ENCODE measurements around the gene PDPR. TPM values are rescaled to one million over a fixed set of nuclear protein-coding genes. Genes with fewer than 3 reads are reported as not detected.
"Not testable (repeated sequence)": the region's sequence is repeated elsewhere in the genome, so short reads cannot be mapped to it uniquely, and the experiment has no call there.

Gene PDPR
- total and polyA plus RNA-seq, 2 of the 8 experiments (the other 6 are each of a cell fraction or from before 2014, with no cell fraction given) = 40.2 to 43.1 TPM

- H2BK5ac ChIP-seq (ENCODE audit: low read depth, low read length); H3K27me3 ChIP-seq (replicated peaks in 1 of 4; ENCODE audit: control insufficient read depth in 3 of 4, extremely low read depth in 1 of 4, insufficient read depth in 3 of 4, low read length in 3 of 4); H3K18ac ChIP-seq (ENCODE audit: extremely low read depth, low read length); H3K27ac ChIP-seq (ENCODE audit: low read depth, low read length); H3K23ac ChIP-seq (ENCODE audit: insufficient read length); H2AFZ ChIP-seq (ENCODE audit: low read length); FAIRE-seq; H2BK15ac ChIP-seq (ENCODE audit: low read length); H2BK12ac ChIP-seq (ENCODE audit: low read depth, low read length); H3K4me3 ChIP-seq (ENCODE audit: extremely low read depth in 1 of 4, insufficient read depth in 2 of 4, low read depth in 3 of 4, low read length in 4 of 4); H4K8ac ChIP-seq (ENCODE audit: extremely low read depth, insufficient read depth, low read length); H4K91ac ChIP-seq (replicated peaks; ENCODE audit: insufficient read length, low read length); H3K4me2 ChIP-seq (ENCODE audit: insufficient read depth in 1 of 2, low read depth in 2 of 2, low read length in 2 of 2); H3K79me2 ChIP-seq (ENCODE audit: control insufficient read depth in 1 of 2, insufficient read depth in 2 of 2, low read length in 2 of 2); CTCF ChIA-PET (ENCODE audit: partially characterized antibody); H3K4ac ChIP-seq (replicated peaks; ENCODE audit: insufficient read length, low read depth, low read length); H3K79me1 ChIP-seq (ENCODE audit: low read depth, low read length); POLR2A ChIA-PET (ENCODE audit: partially characterized antibody); H3K9me3 ChIP-seq (ENCODE audit: insufficient read depth in 2 of 2, low read depth in 1 of 2, low read length in 1 of 2); H3K4me1 ChIP-seq (replicated peaks in 1 of 4; ENCODE audit: control insufficient read depth in 3 of 4, insufficient read depth in 4 of 4, low read length in 3 of 4); H2BK120ac ChIP-seq (replicated peaks; ENCODE audit: low read depth, low read length); H3K23me2 ChIP-seq (ENCODE audit: low read depth, low read length); H3K56ac ChIP-seq (replicated peaks; ENCODE audit: insufficient read length, low read depth, low read length); H2AK5ac ChIP-seq (ENCODE audit: low read depth, low read length); H3K9ac ChIP-seq (replicated peaks in 1 of 4; ENCODE audit: extremely low read depth in 1 of 4, low read depth in 3 of 4, low read length in 3 of 4); H2BK20ac ChIP-seq (ENCODE audit: low read length); H4K20me1 ChIP-seq (replicated peaks in 1 of 2; ENCODE audit: control insufficient read depth in 1 of 2, insufficient read depth in 2 of 2, low read length in 2 of 2); DNase-seq (ENCODE audit: low read depth in 1 of 2, low spot score in 2 of 2); H4K5ac ChIP-seq (ENCODE audit: insufficient read length, low read depth, low read length); H3K36me3 ChIP-seq (ENCODE audit: control insufficient read depth in 2 of 4, insufficient read depth in 4 of 4, low read length in 3 of 4); H3K14ac ChIP-seq (ENCODE audit: insufficient read length): not testable (repeated sequence)
- WGBS, 2 experiments (ENCODE audit: extremely low coverage in 1 of 2, insufficient coverage in 1 of 2, insufficient read length in 1 of 2, insufficient replicate concordance in 2 of 2, low coverage in 1 of 2, low lambda C conversion rate in 2 of 2, missing lambda C conversion rate in 1 of 2) = 85% methylated on average over 9 of the region's 9 CpGs; no CpG with 5 or more reads in 1 of the 2 experiments
Measured at GRCh38 chr16:70198230-70198629, 84.1 kb downstream of the PDPR start.

GRCh38 chr16:70198666-70199065 is 84.5 kb downstream of the PDPR start:
- H3K14ac ChIP-seq (ENCODE audit: insufficient read length); H3K18ac ChIP-seq (ENCODE audit: extremely low read depth, low read length); H3K27ac ChIP-seq (ENCODE audit: low read depth, low read length); CTCF ChIA-PET (ENCODE audit: partially characterized antibody); H4K91ac ChIP-seq (replicated peaks; ENCODE audit: insufficient read length, low read length); H3K56ac ChIP-seq (replicated peaks; ENCODE audit: insufficient read length, low read depth, low read length); POLR2A ChIA-PET (ENCODE audit: partially characterized antibody); H3K4ac ChIP-seq (replicated peaks; ENCODE audit: insufficient read length, low read depth, low read length); H4K5ac ChIP-seq (ENCODE audit: insufficient read length, low read depth, low read length); H2BK20ac ChIP-seq (ENCODE audit: low read length); H2AK5ac ChIP-seq (ENCODE audit: low read depth, low read length); H3K79me2 ChIP-seq (ENCODE audit: control insufficient read depth in 1 of 2, insufficient read depth in 2 of 2, low read length in 2 of 2); H3K23ac ChIP-seq (ENCODE audit: insufficient read length); H3K9me3 ChIP-seq (ENCODE audit: insufficient read depth in 2 of 2, low read depth in 1 of 2, low read length in 1 of 2); H3K4me1 ChIP-seq (replicated peaks in 1 of 4; ENCODE audit: control insufficient read depth in 3 of 4, insufficient read depth in 4 of 4, low read length in 3 of 4); H2BK12ac ChIP-seq (ENCODE audit: low read depth, low read length); H2AFZ ChIP-seq (ENCODE audit: low read length); H2BK15ac ChIP-seq (ENCODE audit: low read length); H3K27me3 ChIP-seq (replicated peaks in 1 of 4; ENCODE audit: control insufficient read depth in 3 of 4, extremely low read depth in 1 of 4, insufficient read depth in 3 of 4, low read length in 3 of 4); H2BK120ac ChIP-seq (replicated peaks; ENCODE audit: low read depth, low read length); H3K4me3 ChIP-seq (ENCODE audit: extremely low read depth in 1 of 4, insufficient read depth in 2 of 4, low read depth in 3 of 4, low read length in 4 of 4); DNase-seq (ENCODE audit: low read depth in 1 of 2, low spot score in 2 of 2); H3K4me2 ChIP-seq (ENCODE audit: insufficient read depth in 1 of 2, low read depth in 2 of 2, low read length in 2 of 2); H3K9ac ChIP-seq (replicated peaks in 1 of 4; ENCODE audit: extremely low read depth in 1 of 4, low read depth in 3 of 4, low read length in 3 of 4); H2BK5ac ChIP-seq (ENCODE audit: low read depth, low read length); H3K79me1 ChIP-seq (ENCODE audit: low read depth, low read length); FAIRE-seq; H4K8ac ChIP-seq (ENCODE audit: extremely low read depth, insufficient read depth, low read length); H3K36me3 ChIP-seq (ENCODE audit: control insufficient read depth in 2 of 4, insufficient read depth in 4 of 4, low read length in 3 of 4); H4K20me1 ChIP-seq (replicated peaks in 1 of 2; ENCODE audit: control insufficient read depth in 1 of 2, insufficient read depth in 2 of 2, low read length in 2 of 2); H3K23me2 ChIP-seq (ENCODE audit: low read depth, low read length): not testable (repeated sequence)
- WGBS, 2 experiments (ENCODE audit: extremely low coverage in 1 of 2, insufficient coverage in 1 of 2, insufficient read length in 1 of 2, insufficient replicate concordance in 2 of 2, low coverage in 1 of 2, low lambda C conversion rate in 2 of 2, missing lambda C conversion rate in 1 of 2) = 96% methylated on average over 3 of the region's 3 CpGs; no CpG with 5 or more reads in 1 of the 2 experiments
